GM12878 (cell line): ENCODE results near the gene TNFRSF6B. TPM values are rescaled to one million over a fixed set of nuclear protein-coding genes. Genes with fewer than 3 reads are reported as not detected.

Experiments
- ATAC-seq: fragments of 200-7000 bp; cut with Tn5 transposase; 3 replicates; pipeline ENCODE4 v1.9.1; 2020; ENCODE audit warnings: mild to moderate bottlenecking, moderate library complexity
- BruUV-seq: library from RNA; stranded (reverse); fragments of 400-500 nt; replicated peaks from 2 replicates; lab custom pipeline; 2021; lab: Mats Ljungman, UMichigan
- CTCF ChIA-PET: fragments of 300-600 bp; sonication (Branson Sonifier 250); formaldehyde crosslinking; extraction: SDS; loops from one replicate; lab custom pipeline; 2021; ENCODE audit warnings: inconsistent platforms; lab: Yijun Ruan, JAX
- POLR2A ChIA-PET: fragments of 350-600 bp; formaldehyde crosslinking; extraction: SDS; loops from one replicate; lab custom pipeline; 2021; ENCODE audit warnings: inconsistent platforms; lab: Charles Lee
- RAD21 ChIA-PET: fragments of 300-600 bp; sonication (Branson Sonifier 250); formaldehyde crosslinking; loops from one replicate; lab custom pipeline; 2023; ENCODE audit warnings: antibody characterized with exemption; ENCODE audit not compliant: unreplicated experiment; lab: Charles Lee
- SMC1A ChIA-PET: fragments of 300-600 bp; sonication (Branson Sonifier 250); formaldehyde crosslinking; loops from one replicate; lab custom pipeline; 2023; ENCODE audit not compliant: unreplicated experiment, uncharacterized antibody; lab: Charles Lee
- DNase-seq: peaks from one replicate; pipeline ENCODE4 v3.0.0-alpha.2; 2011; ENCODE audit warnings: low read depth, low spot score
- FAIRE-seq: peaks from 3 replicates; lab custom pipeline; 2011; peaks lifted over from hg19 to GRCh38; lab: Jason Lieb, UNC
- H2AFZ ChIP-seq: 2 replicates; pipeline ENCODE4 v1.6.0; 2011; ENCODE audit warnings: low read depth, low read length, control low read depth; ENCODE audit not compliant: control insufficient read depth
- H3K27ac ChIP-seq: 2 replicates; pipeline ENCODE4 v1.5.1; 2011; ENCODE audit warnings: control low read depth; ENCODE audit not compliant: control insufficient read depth, insufficient read depth
- H3K27me3 ChIP-seq, 2 experiments: replicated peaks in 1 of 2; 2 replicates each; pipeline versions ENCODE4 v1.6.0 to v1.6.1; 2011; ENCODE audit warnings: low read length in 1 of 2; ENCODE audit not compliant: control insufficient read depth in 2 of 2, insufficient read depth in 2 of 2
- H3K36me3 ChIP-seq, 2 experiments: 2 replicates each; pipeline ENCODE4 v1.5.1; 2011; ENCODE audit warnings: low read length in 1 of 2; ENCODE audit not compliant: control insufficient read depth in 2 of 2, insufficient read depth in 2 of 2
- H3K4me1 ChIP-seq: 2 replicates; pipeline ENCODE4 v1.6.1; 2011; ENCODE audit warnings: mild to moderate bottlenecking, low read length, moderate library complexity, mixed read lengths; ENCODE audit not compliant: control insufficient read depth, insufficient read depth
- H3K4me2 ChIP-seq: 2 replicates; pipeline ENCODE4 v1.6.0; 2011; ENCODE audit warnings: control low read depth; ENCODE audit not compliant: control insufficient read depth, insufficient read depth
- H3K4me3 ChIP-seq: fragments of 200-600 bp; sonication (generic); 2 replicates; pipeline ENCODE4 v1.5.1; 2016
- H3K79me2 ChIP-seq: 2 replicates; pipeline ENCODE4 v1.6.0; 2011; ENCODE audit warnings: low read length; ENCODE audit not compliant: control insufficient read depth, insufficient read depth
- H3K9ac ChIP-seq: 2 replicates; pipeline ENCODE4 v1.8.0; 2011; ENCODE audit warnings: low read length, control low read depth, mixed read lengths; ENCODE audit not compliant: control insufficient read depth, insufficient read depth
- H3K9me3 ChIP-seq: replicated peaks from 3 replicates; pipeline ENCODE4 v1.5.1; 2011; ENCODE audit warnings: mild to moderate bottlenecking, low read length; ENCODE audit not compliant: control insufficient read depth, insufficient read depth
- H4K20me1 ChIP-seq: 2 replicates; pipeline ENCODE4 v1.6.0; 2011; ENCODE audit not compliant: control insufficient read depth, insufficient read depth
- CBFB ChIP-seq: IDR thresholded peaks from 2 replicates; pipeline ENCODE4 v1.6.1; 2016; ENCODE audit warnings: antibody characterized with exemption, low read depth
- EED ChIP-seq: sonication (generic); IDR thresholded peaks from 2 replicates; pipeline ENCODE4 v1.6.1; 2016; ENCODE audit warnings: antibody characterized with exemption, low read depth
- ELK1 ChIP-seq: IDR thresholded peaks from 2 replicates; pipeline ENCODE4 v1.6.1; 2012; ENCODE audit warnings: low read depth, low read length, improper control_type of control experiment
- GATAD2B ChIP-seq: fragments of 450-650 bp; conservative IDR thresholded peaks from 2 replicates; pipeline ENCODE4 v1.6.1; 2017; ENCODE audit warnings: low read depth, mild to moderate bottlenecking, moderate library complexity
- IKZF1 ChIP-seq: fragments of 450-650 bp; conservative IDR thresholded peaks from 2 replicates; pipeline ENCODE4 v1.6.1; 2017; ENCODE audit warnings: antibody characterized with exemption, mild to moderate bottlenecking
- KAT2A ChIP-seq: conservative IDR thresholded peaks from 2 replicates; pipeline ENCODE4 v1.6.1; 2011; ENCODE audit warnings: low read depth, low read length; ENCODE audit not compliant: control insufficient read depth
- NKRF ChIP-seq: fragments of 450-650 bp; conservative IDR thresholded peaks from 2 replicates; pipeline ENCODE4 v1.6.1; 2017; ENCODE audit warnings: mild to moderate bottlenecking, moderate library complexity
- POLR2A ChIP-seq: IDR thresholded peaks from 2 replicates; pipeline ENCODE4 v1.6.1; 2011; ENCODE audit warnings: low read depth, mild to moderate bottlenecking, low read length
- POU2F2 ChIP-seq: IDR thresholded peaks from 3 replicates; pipeline ENCODE4 v1.6.1; 2011; ENCODE audit warnings: low read depth, mild to moderate bottlenecking, low read length, borderline replicate concordance
- RAD21 ChIP-seq: IDR thresholded peaks from 2 replicates; pipeline ENCODE4 v1.6.1; 2011; ENCODE audit warnings: mild to moderate bottlenecking, low read depth, low read length, moderate library complexity; ENCODE audit not compliant: insufficient read depth
- RAD51 ChIP-seq: fragments of 450-650 bp; IDR thresholded peaks from 2 replicates; pipeline ENCODE4 v1.6.1; 2016; ENCODE audit warnings: moderate library complexity, mild to moderate bottlenecking, inconsistent platforms
- REST ChIP-seq: IDR thresholded peaks from 2 replicates; pipeline ENCODE4 v1.6.1; 2012; ENCODE audit warnings: mild to moderate bottlenecking, low read depth, low read length
- SIN3A ChIP-seq: IDR thresholded peaks from 2 replicates; pipeline ENCODE4 v1.6.1; 2012; ENCODE audit warnings: low read depth, low read length, improper control_type of control experiment
- SUZ12 ChIP-seq: fragments of 200-600 bp; sonication (generic); IDR thresholded peaks from one replicate; pipeline ENCODE4 v1.6.1; 2018; ENCODE audit warnings: antibody characterized with exemption, mild to moderate bottlenecking; ENCODE audit not compliant: unreplicated experiment
- ZBTB33 ChIP-seq: fragments of 450-650 bp; IDR thresholded peaks from 2 replicates; pipeline ENCODE4 v1.6.1; 2017; ENCODE audit warnings: mild to moderate bottlenecking
- WGBS: methylation state at CpG from one replicate; pipeline ENCODE4 v1.1.6; 2016; ENCODE audit warnings: low lambda C conversion rate; ENCODE audit not compliant: insufficient replicate concordance, insufficient coverage; ENCODE audit errors: missing lambda C conversion rate; 5-methylcytosine and 5-hydroxymethylcytosine counted together
- in situ Hi-C: fragments of 300-500 bp; cut with MboI; formaldehyde crosslinking; loops from 9 replicates; pipeline ENCODE4 v1.14.3; 2018; ENCODE audit warnings: mixed read lengths
- intact Hi-C: fragments of 100-400 bp; cut with micrococcal nuclease; formaldehyde crosslinking; loops from one replicate; pipeline ENCODE4 v1.14.2; 2022; ENCODE audit not compliant: unreplicated experiment
- polyA plus RNA-seq, 11 experiments: library from polyadenylated mRNA; depleted of rRNA in 4 of 11; unstranded in 6 of 11; stranded (reverse) in 5 of 11; fragments of >200 nt; fragmentation: Nextera tagmentation in 4 of 11; fragmentation: Illumina TruSeq in 1 of 11; extraction: Ambion mirVana in 4 of 11; extraction: Trizol in 1 of 11; gene quantifications; 1 replicate in 1 of 11; 2 replicates in 10 of 11; pipeline versions ENCODE4 v1.2.1 to v1.2.3, GENCODE V29; 2011 to 2016; ENCODE audit warnings: inconsistent platforms in 2 of 11, missing spikeins in 2 of 11, low read depth in 1 of 11
- total RNA-seq, 4 experiments: library from RNA; depleted of rRNA in 3 of 4; stranded (reverse); fragments of >200 nt in 3 of 4; fragmentation: Illumina TruSeq in 1 of 4; extraction: Trizol in 1 of 4; gene quantifications; 2 replicates each; pipeline versions ENCODE4 v1.2.1 to v1.2.3, GENCODE V29; 2013 to 2021

TNFRSF6B gene
- total and polyA plus RNA-seq, 10 of the 15 experiments (the other 5 are each of a cell fraction or from before 2014, with no cell fraction given) = 0.67 to 2.2 (median 1.8) TPM; not detected in 7

GRCh38 chr20:63653041-63653973 is 43.1 kb upstream of the TNFRSF6B start, which contains the start of gene STMN3:
STMN3 (minus strand) TSS chr20:63653424; CDS start chr20:63653345, 79 bp downstream.
- ChIA-PET SMC1A (no interaction called here), RAD21 (no interaction called here), CTCF (no interaction called here), POLR2A (interaction anchor here (0.6 kb wide), 1 partner anchor 298 kb away, joined by 3 read pairs; no protein-coding TSS in a partner anchor)
- no peak for DNase-seq
- no peak within 1 kb of the TSS for H3K9ac ChIP-seq
- H3K9me3 ChIP-seq = no peaks in the 10 kb centered on the region
- H3K27ac ChIP-seq = no peak within 1 kb of the TSS
- in situ Hi-C loops = no loop called here
- H4K20me1 ChIP-seq = no peaks in the 10 kb centered on the region
- FAIRE-seq = no peak
- H2AFZ ChIP-seq = no peak within 1 kb of the TSS
- H3K4me1 ChIP-seq = no peaks in the 10 kb centered on the region
- ATAC-seq = peak; percentile 67
- no peaks in the 10 kb centered on the region for H3K79me2 ChIP-seq
- intact Hi-C loops = no loop called here
- BruUV-seq = no TSS peak
- WGBS = 9% methylated on average over 55 of the region's 73 CpGs
- no peaks in the 10 kb centered on the region for H3K36me3 ChIP-seq
- H3K4me3 ChIP-seq = no peak within 1 kb of the TSS
- H3K4me2 ChIP-seq = peak within 1 kb of the TSS; percentile 42; the same call in 1 of the 2 replicates
- peaks cover 4 to 7% of the 10 kb centered on the region in 2 experiments; a peak in 3 of 4 replicates for H3K27me3 ChIP-seq
- no peak for TF ChIP-seq POU2F2
- no peak for TF ChIP-seq RAD51
- TF ChIP-seq SIN3A = peak; percentile 78
- 0 out of 2 replicates have a peak, but pooled peaks have one; percentile 49 for TF ChIP-seq GATAD2B
- TF ChIP-seq RAD21 = no peak
- TF ChIP-seq SUZ12 = peak; percentile 94
- no peak for TF ChIP-seq EED
- peak; percentile 99 for TF ChIP-seq REST
- peak; percentile 80 for TF ChIP-seq ELK1
- no peak; the same call in 1 of the 2 replicates for TF ChIP-seq POLR2A
- TF ChIP-seq NKRF = peak; percentile 63
- TF ChIP-seq KAT2A = no peak
- no peak for TF ChIP-seq CBFB
- TF ChIP-seq ZBTB33 = no peak
- TF ChIP-seq IKZF1 = peak; percentile 38; the same call in 1 of the 2 replicates
